HCT116 (cell line): Measurements from ENCODE around the gene SYNGR1. TPM values are rescaled to one million over a fixed set of nuclear protein-coding genes. Genes with fewer than 3 reads are reported as not detected.

Experiments used
- ATAC-seq: fragments of 200-7000 bp; cut with Tn5 transposase; 2 replicates; pipeline ENCODE4 v1.9.1; 2020; ENCODE audit warnings: mild to moderate bottlenecking, moderate library complexity
- BruUV-seq: library from RNA; stranded (reverse); fragments of 400-500 nt; replicated peaks from 2 replicates; lab custom pipeline; 2021; lab: Mats Ljungman, UMichigan
- CTCF ChIA-PET: fragments of 300-600 bp; sonication (Branson Sonifier 250); formaldehyde crosslinking; loops from one replicate; lab custom pipeline; 2021; ENCODE audit warnings: antibody characterized with exemption; lab: Charles Lee
- POLR2A ChIA-PET: fragments of 300-600, 350-600 bp; sonication (Branson Sonifier 250); formaldehyde crosslinking; loops from one replicate; lab custom pipeline; 2021; ENCODE audit warnings: antibody characterized with exemption; lab: Charles Lee
- RAD21 ChIA-PET, 2 experiments: fragments of 300-600 bp; sonication (Branson Sonifier 250); formaldehyde crosslinking; loops; one replicate each; lab custom pipeline; 2023; ENCODE audit warnings: low total read pairs in 2 of 2; ENCODE audit not compliant: uncharacterized antibody in 2 of 2, unreplicated experiment in 2 of 2, low non-redundant PET in 1 of 2; lab: Charles Lee
- DNase-seq: peaks from one replicate; pipeline ENCODE4 v3.0.0-alpha.2; 2010; ENCODE audit warnings: low read depth, low spot score
- H2AFZ ChIP-seq: fragments of 200-600 bp; shearing (Covaris generic), sonication (generic); 2 replicates; pipeline ENCODE4 v1.6.1; 2017; ENCODE audit warnings: low read depth, mixed run types, mixed read lengths, antibody characterized with exemption, low read length; ENCODE audit not compliant: poor library complexity, severe bottlenecking
- H3K27ac ChIP-seq: 2 replicates; pipeline ENCODE4 v1.5.1; 2012; ENCODE audit warnings: low read depth, low read length
- H3K27me3 ChIP-seq: fragments of 200-600 bp; sonication (generic); 2 replicates; pipeline ENCODE4 v1.6.1; 2016; ENCODE audit warnings: mixed run types, low read length, mixed read lengths; ENCODE audit not compliant: insufficient read depth
- H3K36me3 ChIP-seq, 2 experiments: fragments of 200-500 bp in 1 of 2; fragments of 200-600 bp in 1 of 2; sonication (Bioruptor generic) in 1 of 2; sonication (generic) in 1 of 2; 2 replicates each; pipeline versions ENCODE4 v1.5.1 to v1.6.1; 2014 to 2016; ENCODE audit warnings: low read length in 2 of 2, inconsistent platforms in 1 of 2, mixed read lengths in 1 of 2, mixed run types in 1 of 2; ENCODE audit not compliant: insufficient read depth in 2 of 2, control insufficient read depth in 1 of 2
- H3K4me1 ChIP-seq, 2 experiments: fragments of 200-600 bp in 1 of 2; sonication (generic) in 1 of 2; 2 replicates each; pipeline versions ENCODE4 v1.5.1 to v1.6.1; 2012 to 2017; ENCODE audit warnings: low read length in 2 of 2, inconsistent platforms in 1 of 2, mild to moderate bottlenecking in 1 of 2, mixed read lengths in 1 of 2, mixed run types in 1 of 2, moderate library complexity in 1 of 2; ENCODE audit not compliant: insufficient read depth in 2 of 2, control insufficient read depth in 1 of 2
- H3K4me2 ChIP-seq: fragments of 200-600 bp; sonication (generic); 2 replicates; pipeline ENCODE4 v1.6.1; 2017; ENCODE audit warnings: mixed run types, low read length, mixed read lengths
- H3K4me3 ChIP-seq, 2 experiments: fragments of 200-600 bp in 1 of 2; sonication (generic) in 1 of 2; replicated peaks in 1 of 2; 2 replicates each; pipeline ENCODE4 v1.5.1; 2011 to 2016; ENCODE audit warnings: low read length in 2 of 2, control low read depth in 1 of 2, low read depth in 1 of 2, mild to moderate bottlenecking in 1 of 2, mixed read lengths in 1 of 2, mixed run types in 1 of 2
- H3K79me2 ChIP-seq: fragments of 200-600 bp; sonication (generic); 2 replicates; pipeline ENCODE4 v1.6.1; 2017; ENCODE audit warnings: mild to moderate bottlenecking, mixed run types, low read length, moderate library complexity, mixed read lengths; ENCODE audit not compliant: insufficient read depth
- H3K9ac ChIP-seq: fragments of 200-600 bp; sonication (generic); 2 replicates; pipeline ENCODE4 v1.6.1; 2016; ENCODE audit warnings: low read length, mixed read lengths
- H3K9me2 ChIP-seq: fragments of 200-600 bp; sonication (generic), shearing (Covaris generic); 2 replicates; pipeline ENCODE4 v1.6.1; 2017; ENCODE audit warnings: mixed run types, mild to moderate bottlenecking, moderate library complexity; ENCODE audit not compliant: insufficient read depth
- H3K9me3 ChIP-seq, 2 experiments: fragments of 200-500 bp in 1 of 2; fragments of 200-600 bp in 1 of 2; sonication (Bioruptor generic) in 1 of 2; sonication (generic) in 1 of 2; 2 replicates each; pipeline ENCODE4 v1.6.1; 2014 to 2017; ENCODE audit warnings: low read length in 2 of 2, mixed read lengths in 2 of 2, inconsistent platforms in 1 of 2, low read depth in 1 of 2, mild to moderate bottlenecking in 1 of 2, mixed run types in 1 of 2, moderate library complexity in 1 of 2; ENCODE audit not compliant: control insufficient read depth in 1 of 2, insufficient read depth in 1 of 2
- H4K20me1 ChIP-seq: fragments of 200-600 bp; sonication (generic), shearing (Covaris generic); 2 replicates; pipeline ENCODE4 v1.6.1; 2017; ENCODE audit warnings: mixed run types, mild to moderate bottlenecking, moderate library complexity; ENCODE audit not compliant: insufficient read depth
- ATF3 ChIP-seq: IDR thresholded peaks from 2 replicates; pipeline ENCODE4 v1.6.1; 2012
- CEBPB ChIP-seq: IDR thresholded peaks from 2 replicates; pipeline ENCODE4 v1.6.1; 2012; ENCODE audit warnings: low read depth
- CTCF ChIP-seq, 3 experiments: fragments of 200-600 bp in 1 of 3; sonication (generic) in 1 of 3; IDR thresholded peaks in 2 of 3; conservative IDR thresholded peaks in 1 of 3; 2 replicates each; pipeline ENCODE4 v1.5.1; 2012 to 2017; ENCODE audit warnings: low read depth in 2 of 3, low read length in 2 of 3, antibody characterized with exemption in 1 of 3, borderline replicate concordance in 1 of 3, control low read depth in 1 of 3, mild to moderate bottlenecking in 1 of 3, mixed read lengths in 1 of 3, mixed run types in 1 of 3, moderate library complexity in 1 of 3; ENCODE audit not compliant: insufficient read depth in 1 of 3
- EZH2 ChIP-seq: fragments of 200-600 bp; sonication (generic); IDR thresholded peaks from 2 replicates; pipeline ENCODE4 v1.6.1; 2017; ENCODE audit warnings: antibody characterized with exemption, mixed run types
- JUND ChIP-seq: IDR thresholded peaks from 2 replicates; pipeline ENCODE4 v1.6.1; 2012
- POLR2A ChIP-seq: IDR thresholded peaks from 2 replicates; pipeline ENCODE4 v1.7.0; 2011; ENCODE audit warnings: borderline replicate concordance; ENCODE audit not compliant: insufficient read depth, insufficient read length; ENCODE audit errors: extremely low read depth
- POLR2AphosphoS5 ChIP-seq: IDR thresholded peaks from 2 replicates; pipeline ENCODE4 v1.6.1; 2011; ENCODE audit warnings: mild to moderate bottlenecking, low read depth, low read length, moderate library complexity
- SP1 ChIP-seq: IDR thresholded peaks from 2 replicates; pipeline ENCODE4 v1.6.1; 2012; ENCODE audit warnings: low read depth
- ZBTB33 ChIP-seq: IDR thresholded peaks from 2 replicates; pipeline ENCODE4 v1.6.1; 2011; ENCODE audit warnings: mild to moderate bottlenecking, low read length, moderate library complexity; ENCODE audit not compliant: insufficient replicate concordance; ENCODE audit errors: extremely low read depth
- ZFX ChIP-seq: fragments of 450-650 bp; IDR thresholded peaks from 2 replicates; pipeline ENCODE4 v1.6.1; 2017
- ZNF274 ChIP-seq: fragments of 200-500 bp; sonication (Bioruptor generic); IDR thresholded peaks from 2 replicates; pipeline ENCODE4 v1.6.1; 2014; ENCODE audit warnings: mild to moderate bottlenecking, low read depth, low read length, inconsistent platforms
- intact Hi-C: fragments of 100-400 bp; cut with micrococcal nuclease; formaldehyde crosslinking; loops from 2 replicates; pipeline ENCODE4 v1.10.0; 2022
- total RNA-seq: library from RNA; stranded (reverse); gene quantifications from one replicate; pipeline ENCODE4 v1.2.1, GENCODE V29; 2021; ENCODE audit not compliant: unreplicated experiment

The SYNGR1 gene
- total RNA-seq, 1 experiment from 2014 or later = 20.7 TPM

- Histone ChIP-seq H3K9me3 (no peaks in the 10 kb centered on the region), H3K4me2 (no peak overlapping the region), H3K4me1 (peaks cover 8 to 11% of the 10 kb centered on the region in 2 experiments; a peak in 3 of 4 replicates), H3K9ac (no peak overlapping the region), H3K27ac (no peak overlapping the region), H3K36me3 (peaks cover 14 to 22% of the 10 kb centered on the region in 2 experiments; a peak in 3 of 4 replicates), H3K27me3 (no peaks in the 10 kb centered on the region), H3K79me2 (no peaks in the 10 kb centered on the region), H4K20me1 (no peaks in the 10 kb centered on the region), H3K4me3 (no peak overlapping the region), H2AFZ (no peak overlapping the region), H3K9me2 (no peaks in the 10 kb centered on the region)
- ChIA-PET POLR2A (no interaction called here), CTCF (no interaction called here), RAD21 (no interaction called here)
- ATAC-seq (no peak), DNase-seq (no peak)
- intact Hi-C loops = no loop called here
- no TSS peak for BruUV-seq
- TF ChIP-seq EZH2 = no peak
- no peak for TF ChIP-seq CEBPB
- no peak for TF ChIP-seq ZFX
- no peak for TF ChIP-seq ATF3
- no peak for TF ChIP-seq ZBTB33
- TF ChIP-seq SP1 = no peak
- TF ChIP-seq JUND = no peak
- no peak for TF ChIP-seq CTCF (IDR thresholded peaks at IDR 0.05 in 2 of 3, conservative IDR thresholded peaks at IDR 0.05 in 1 of 3; ENCODE audit: borderline replicate concordance in 1 of 3, insufficient read depth in 1 of 3, low read depth in 2 of 3, low read length in 2 of 3)
- TF ChIP-seq POLR2A = no peak
- no peak for TF ChIP-seq ZNF274
- TF ChIP-seq POLR2AphosphoS5 = no peak
Measured at GRCh38 chr22:39423976-39424375, 74.2 kb downstream of the SYNGR1 start.
